ENCODE results near the gene SEC11C. TPM values are rescaled to one million over a fixed set of nuclear protein-coding genes. Genes with fewer than 3 reads are reported as not detected.

Gene SEC11C
- total and polyA plus RNA-seq, 2 of the 13 experiments (the other 11 are each of a cell fraction or from before 2014, with no cell fraction given): 71.9 to 297 TPM

DNA sequence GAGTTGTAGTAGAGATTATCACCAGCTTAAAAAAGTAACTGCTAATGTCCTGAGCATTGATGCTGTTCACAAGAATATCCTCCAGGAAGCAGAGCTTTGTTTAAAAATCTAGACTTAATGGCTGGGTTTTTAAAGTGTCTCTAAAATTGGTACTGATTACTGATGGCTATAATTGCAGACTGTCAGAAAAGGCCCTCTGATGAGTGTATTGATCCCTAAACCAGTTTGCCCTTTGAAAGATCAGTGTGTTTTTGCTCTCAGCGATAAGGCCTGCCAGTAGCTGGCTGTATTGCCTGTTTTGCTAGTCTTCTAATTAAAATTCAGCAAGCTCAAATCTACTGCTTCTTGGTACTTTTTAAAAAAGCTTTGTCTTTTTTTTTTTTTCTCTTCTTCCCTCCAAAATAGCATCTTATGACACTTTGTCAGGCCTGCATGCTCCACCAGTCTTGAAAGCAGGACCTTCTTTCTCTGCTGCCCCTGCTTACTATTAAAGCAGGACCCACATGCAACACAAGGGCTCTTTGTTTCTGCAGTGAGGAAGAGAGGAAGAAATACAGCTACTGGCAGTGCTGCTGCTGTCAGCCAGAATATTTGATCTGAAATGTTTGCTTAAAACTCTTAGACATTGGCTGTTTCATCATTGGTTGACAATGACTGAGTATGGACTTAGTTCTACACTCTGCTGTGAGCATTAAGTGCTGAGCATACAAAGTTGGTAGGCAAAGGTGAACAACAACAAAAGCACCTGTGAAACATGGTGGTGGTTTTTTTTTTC, 1.8 kb downstream of the SEC11C start (continued):
- TF ChIP-seq SOX6 (IDR thresholded peaks at IDR 0.05): no peak
- TF ChIP-seq SOX6 (CRISPR knock-in tag; IDR thresholded peaks at IDR 0.05): peak; percentile 94
- no peak for TF ChIP-seq CHD4 (IDR thresholded peaks at IDR 0.05; ENCODE audit: borderline replicate concordance, low read length)
- 0 out of 2 replicates have a peak, but pooled peaks have one; percentile 37 for TF ChIP-seq ZKSCAN8 (CRISPR knock-in tag; IDR thresholded peaks at IDR 0.05; ENCODE audit: borderline replicate concordance)
- 0 out of 2 replicates have a peak, but pooled peaks have one; percentile 30 for TF ChIP-seq ERF (CRISPR knock-in tag; IDR thresholded peaks at IDR 0.05)
- peak; percentile 86 for TF ChIP-seq FOXO1 (CRISPR knock-in tag; IDR thresholded peaks at IDR 0.05)
- no peak for TF ChIP-seq ZNF530 (CRISPR knock-in tag; IDR thresholded peaks at IDR 0.05; ENCODE audit: low read depth)
- TF ChIP-seq NFYB (CRISPR knock-in tag; IDR thresholded peaks at IDR 0.05): peak; percentile 31; the same call in 1 of the 2 replicates
- TF ChIP-seq MAFK (conservative IDR thresholded peaks at IDR 0.05 in 1 of 2, IDR thresholded peaks at IDR 0.05 in 1 of 2; ENCODE audit: low read length in 2 of 2): peak; percentile 91 to 96
- no peak for TF ChIP-seq HIVEP1 (CRISPR knock-in tag; IDR thresholded peaks at IDR 0.05)
- TF ChIP-seq TGIF2 (CRISPR knock-in tag; IDR thresholded peaks at IDR 0.05): peak; percentile 89; the same call in 1 of the 2 replicates
- TF ChIP-seq MED1 (CRISPR knock-in tag; IDR thresholded peaks at IDR 0.05): peak; percentile 70
- no peak for TF ChIP-seq TRIM24 (CRISPR knock-in tag; IDR thresholded peaks at IDR 0.05)
- TF ChIP-seq, protein P1, sequence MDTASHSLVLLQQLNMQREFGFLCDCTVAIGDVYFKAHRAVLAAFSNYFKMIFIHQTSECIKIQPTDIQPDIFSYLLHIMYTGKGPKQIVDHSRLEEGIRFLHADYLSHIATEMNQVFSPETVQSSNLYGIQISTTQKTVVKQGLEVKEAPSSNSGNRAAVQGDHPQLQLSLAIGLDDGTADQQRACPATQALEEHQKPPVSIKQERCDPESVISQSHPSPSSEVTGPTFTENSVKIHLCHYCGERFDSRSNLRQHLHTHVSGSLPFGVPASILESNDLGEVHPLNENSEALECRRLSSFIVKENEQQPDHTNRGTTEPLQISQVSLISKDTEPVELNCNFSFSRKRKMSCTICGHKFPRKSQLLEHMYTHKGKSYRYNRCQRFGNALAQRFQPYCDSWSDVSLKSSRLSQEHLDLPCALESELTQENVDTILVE (CRISPR knock-in tag; IDR thresholded peaks at IDR 0.05): peak; percentile 37
- no peak for TF ChIP-seq HMGA1 (CRISPR knock-in tag; conservative IDR thresholded peaks at IDR 0.05)
- peak; percentile 66; the same call in 1 of the 2 replicates for TF ChIP-seq SMYD3 (CRISPR knock-in tag; IDR thresholded peaks at IDR 0.05)
- peak; percentile 57; the same call in 1 of the 2 replicates for TF ChIP-seq HNF4G (IDR thresholded peaks at IDR 0.05; ENCODE audit: borderline replicate concordance, low read depth, low read length)
- no peak for TF ChIP-seq HNF4G (CRISPR knock-in tag; IDR thresholded peaks at IDR 0.05; ENCODE audit: borderline replicate concordance, low read depth)
- TF ChIP-seq ZNF335 (CRISPR knock-in tag; IDR thresholded peaks at IDR 0.05): peak; percentile 57; the same call in 1 of the 2 replicates
- peak; percentile 69 for TF ChIP-seq CREM (IDR thresholded peaks at IDR 0.05)
- no peak for TF ChIP-seq CREM (CRISPR knock-in tag; IDR thresholded peaks at IDR 0.05)
- TF ChIP-seq ZNF768 (CRISPR knock-in tag; IDR thresholded peaks at IDR 0.05): no peak
- TF ChIP-seq SIX4 (CRISPR knock-in tag; IDR thresholded peaks at IDR 0.05): no peak
- TF ChIP-seq TCF7L2 (IDR thresholded peaks at IDR 0.05; ENCODE audit: low read depth, low read length): no peak
- peak; percentile 44; the same call in 1 of the 2 replicates for TF ChIP-seq DR1 (CRISPR knock-in tag; IDR thresholded peaks at IDR 0.05)
- TF ChIP-seq, protein P2, sequence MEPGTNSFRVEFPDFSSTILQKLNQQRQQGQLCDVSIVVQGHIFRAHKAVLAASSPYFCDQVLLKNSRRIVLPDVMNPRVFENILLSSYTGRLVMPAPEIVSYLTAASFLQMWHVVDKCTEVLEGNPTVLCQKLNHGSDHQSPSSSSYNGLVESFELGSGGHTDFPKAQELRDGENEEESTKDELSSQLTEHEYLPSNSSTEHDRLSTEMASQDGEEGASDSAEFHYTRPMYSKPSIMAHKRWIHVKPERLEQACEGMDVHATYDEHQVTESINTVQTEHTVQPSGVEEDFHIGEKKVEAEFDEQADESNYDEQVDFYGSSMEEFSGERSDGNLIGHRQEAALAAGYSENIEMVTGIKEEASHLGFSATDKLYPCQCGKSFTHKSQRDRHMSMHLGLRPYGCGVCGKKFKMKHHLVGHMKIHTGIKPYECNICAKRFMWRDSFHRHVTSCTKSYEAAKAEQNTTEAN (CRISPR knock-in tag; conservative IDR thresholded peaks at IDR 0.05): peak; percentile 65
- peak; percentile 74; the same call in 1 of the 2 replicates for TF ChIP-seq TARDBP (CRISPR knock-in tag; IDR thresholded peaks at IDR 0.05)
- peak; percentile 64 for TF ChIP-seq RXRB (CRISPR knock-in tag; IDR thresholded peaks at IDR 0.05; ENCODE audit: borderline replicate concordance)
- TF ChIP-seq ZSCAN21 (CRISPR knock-in tag; IDR thresholded peaks at IDR 0.05; ENCODE audit: borderline replicate concordance): peak; percentile 94
- peak; percentile 87 for TF ChIP-seq PITX1 (CRISPR knock-in tag; IDR thresholded peaks at IDR 0.05)
- TF ChIP-seq ZNF652 (CRISPR knock-in tag; IDR thresholded peaks at IDR 0.05; ENCODE audit: borderline replicate concordance, low read depth): no peak
- peak; percentile 49; the same call in 1 of the 2 replicates for TF ChIP-seq HOXA3 (CRISPR knock-in tag; IDR thresholded peaks at IDR 0.05)
